ENCODE data around the gene KCNH5.

- TF ChIP-seq, protein P1, sequence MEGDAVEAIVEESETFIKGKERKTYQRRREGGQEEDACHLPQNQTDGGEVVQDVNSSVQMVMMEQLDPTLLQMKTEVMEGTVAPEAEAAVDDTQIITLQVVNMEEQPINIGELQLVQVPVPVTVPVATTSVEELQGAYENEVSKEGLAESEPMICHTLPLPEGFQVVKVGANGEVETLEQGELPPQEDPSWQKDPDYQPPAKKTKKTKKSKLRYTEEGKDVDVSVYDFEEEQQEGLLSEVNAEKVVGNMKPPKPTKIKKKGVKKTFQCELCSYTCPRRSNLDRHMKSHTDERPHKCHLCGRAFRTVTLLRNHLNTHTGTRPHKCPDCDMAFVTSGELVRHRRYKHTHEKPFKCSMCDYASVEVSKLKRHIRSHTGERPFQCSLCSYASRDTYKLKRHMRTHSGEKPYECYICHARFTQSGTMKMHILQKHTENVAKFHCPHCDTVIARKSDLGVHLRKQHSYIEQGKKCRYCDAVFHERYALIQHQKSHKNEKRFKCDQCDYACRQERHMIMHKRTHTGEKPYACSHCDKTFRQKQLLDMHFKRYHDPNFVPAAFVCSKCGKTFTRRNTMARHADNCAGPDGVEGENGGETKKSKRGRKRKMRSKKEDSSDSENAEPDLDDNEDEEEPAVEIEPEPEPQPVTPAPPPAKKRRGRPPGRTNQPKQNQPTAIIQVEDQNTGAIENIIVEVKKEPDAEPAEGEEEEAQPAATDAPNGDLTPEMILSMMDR (IDR thresholded peaks at IDR 0.05; ENCODE audit: low read length), result no peak
- no peak for TF ChIP-seq EZH2 (IDR thresholded peaks at IDR 0.05; ENCODE audit: borderline replicate concordance, low read length)
Observed at GRCh38 chr14:62864588-62864987, 180.7 kb downstream of the KCNH5 start.
